HepG2 (cell line): ENCODE data around the gene BICDL2. TPM values are rescaled to one million over a fixed set of nuclear protein-coding genes. Genes with fewer than 3 reads are reported as not detected.

Experiments used
- ATAC-seq: fragments of 200-7000 bp; cut with Tn5 transposase; 3 replicates; pipeline ENCODE4 v1.9.1; 2020; ENCODE audit warnings: mild to moderate bottlenecking, moderate library complexity
- BruUV-seq: library from RNA; stranded (reverse); fragments of 400-500 nt; replicated peaks from 2 replicates; lab custom pipeline; 2021; lab: Mats Ljungman, UMichigan
- CTCF ChIA-PET: fragments of 300-600 bp; formaldehyde crosslinking; extraction: SDS; loops from one replicate; lab custom pipeline; 2021; ENCODE audit warnings: low total read pairs, inconsistent platforms, low intra/inter-chr PET ratio; lab: Yijun Ruan, JAX
- POLR2A ChIA-PET: fragments of 350-600 bp; sonication (Branson Sonifier 250); formaldehyde crosslinking; loops from one replicate; lab custom pipeline; 2020; ENCODE audit warnings: antibody characterized with exemption, inconsistent platforms; lab: Yijun Ruan, JAX
- DNase-seq: peaks from one replicate; pipeline ENCODE4 v3.0.0-alpha.2; 2015; ENCODE audit warnings: low spot score
- FAIRE-seq: peaks from 3 replicates; lab custom pipeline; 2011; peaks lifted over from hg19 to GRCh38; lab: Jason Lieb, UNC
- H2AFZ ChIP-seq: one replicate; pipeline ENCODE4 v1.6.1; 2011; ENCODE audit warnings: low read length, inconsistent platforms
- H3K27ac ChIP-seq: fragments of 300-600 bp; 3 replicates; pipeline ENCODE4 v1.8.0; 2011; ENCODE audit warnings: mixed run types, mild to moderate bottlenecking, mixed read lengths, low read length, inconsistent platforms; ENCODE audit not compliant: insufficient read depth; ENCODE audit errors: extremely low read length
- H3K27me3 ChIP-seq, 2 experiments: fragments of 200-600 bp in 1 of 2; 2 replicates in 1 of 2; 3 replicates in 1 of 2; pipeline versions ENCODE4 v1.6.0 to v1.8.0; 2011; ENCODE audit warnings: low read length in 2 of 2, mild to moderate bottlenecking in 2 of 2, moderate library complexity in 2 of 2, inconsistent platforms in 1 of 2; ENCODE audit not compliant: insufficient read depth in 2 of 2, control insufficient read depth in 1 of 2
- H3K36me3 ChIP-seq, 2 experiments: fragments of 200-600 bp in 1 of 2; replicated peaks in 1 of 2; 2 replicates in 1 of 2; 3 replicates in 1 of 2; pipeline versions ENCODE4 v1.5.1 to v1.8.0; 2011; ENCODE audit warnings: low read length in 2 of 2, inconsistent platforms in 1 of 2; ENCODE audit not compliant: insufficient read depth in 2 of 2, control insufficient read depth in 1 of 2
- H3K4me1 ChIP-seq: 2 replicates; pipeline ENCODE4 v1.5.1; 2012; ENCODE audit warnings: low read length, inconsistent platforms; ENCODE audit not compliant: insufficient read depth
- H3K4me2 ChIP-seq: 2 replicates; pipeline ENCODE4 v1.6.0; 2011; ENCODE audit warnings: low read depth, low read length, inconsistent platforms
- H3K4me3 ChIP-seq, 3 experiments: fragments of 200-600 bp in 1 of 3; sonication (generic), shearing (Covaris generic) in 1 of 3; replicated peaks in 1 of 3; 2 replicates each; pipeline ENCODE4 v1.5.1; 2011 to 2016; ENCODE audit warnings: low read length in 3 of 3, inconsistent platforms in 2 of 3, low read depth in 2 of 3, mild to moderate bottlenecking in 2 of 3, control low read depth in 1 of 3, mixed read lengths in 1 of 3; ENCODE audit not compliant: insufficient read depth in 1 of 3
- H3K79me2 ChIP-seq: one replicate; pipeline ENCODE4 v1.6.1; 2011; ENCODE audit warnings: low read length, inconsistent platforms; ENCODE audit not compliant: insufficient read depth
- H3K9ac ChIP-seq: 2 replicates; pipeline ENCODE4 v1.6.0; 2011; ENCODE audit warnings: mild to moderate bottlenecking, low read depth, low read length, inconsistent platforms; ENCODE audit not compliant: insufficient read depth
- H3K9me3 ChIP-seq: 2 replicates; pipeline ENCODE4 v1.5.1; 2012; ENCODE audit warnings: mild to moderate bottlenecking, low read length
- H4K20me1 ChIP-seq: 2 replicates; pipeline ENCODE4 v1.6.0; 2011; ENCODE audit warnings: inconsistent platforms, mild to moderate bottlenecking, low read length, moderate library complexity; ENCODE audit not compliant: insufficient read depth
- ATF3 ChIP-seq: sonication (generic); formaldehyde crosslinking; IDR thresholded peaks from 2 replicates; pipeline ENCODE4 v1.4.0; 2020; ENCODE audit warnings: missing genetic modification reagents
- CREB1 ChIP-seq, 2 experiments: fragments of 450-650 bp in 1 of 2; IDR thresholded peaks; 2 replicates each; pipeline ENCODE4 v1.6.1; 2016 to 2017; ENCODE audit warnings: control low read depth in 1 of 2, mild to moderate bottlenecking in 1 of 2, missing compliant biosample characterization in 1 of 2, missing genetic modification characterization in 1 of 2
- EP300 ChIP-seq, 3 experiments: sonication (generic) in 1 of 3; formaldehyde crosslinking in 1 of 3; IDR thresholded peaks; 2 replicates each; pipeline versions ENCODE4 v1.5.1 to v1.6.1; 2011 to 2020; ENCODE audit warnings: low read depth in 2 of 3, low read length in 2 of 3, borderline replicate concordance in 1 of 3, improper control_type of control experiment in 1 of 3, mild to moderate bottlenecking in 1 of 3, missing genetic modification reagents in 1 of 3, moderate library complexity in 1 of 3
- EZH2 ChIP-seq: conservative IDR thresholded peaks from 2 replicates; pipeline ENCODE4 v1.6.1; 2012; ENCODE audit warnings: mild to moderate bottlenecking, low read depth, low read length, moderate library complexity
- IKZF4 ChIP-seq: sonication (generic); formaldehyde crosslinking; IDR thresholded peaks from 2 replicates; pipeline ENCODE4 v1.5.1; 2020; ENCODE audit warnings: borderline replicate concordance, mild to moderate bottlenecking, low read depth, missing genetic modification reagents; ENCODE audit errors: not compliant biosample characterization
- IRF2 ChIP-seq: IDR thresholded peaks from 2 replicates; pipeline ENCODE4 v1.6.1; 2018; ENCODE audit warnings: missing genetic modification reagents, missing compliant biosample characterization
- KDM2A ChIP-seq: sonication (generic); formaldehyde crosslinking; IDR thresholded peaks from 2 replicates; pipeline ENCODE4 v1.4.0; 2020; ENCODE audit warnings: low read depth, missing genetic modification reagents, borderline replicate concordance
- KDM5B ChIP-seq: sonication (generic); formaldehyde crosslinking; IDR thresholded peaks from 2 replicates; pipeline ENCODE4 v1.4.0; 2020; ENCODE audit warnings: missing genetic modification reagents, mild to moderate bottlenecking, borderline replicate concordance
- NFE2 ChIP-seq: sonication (generic); formaldehyde crosslinking; IDR thresholded peaks from 2 replicates; pipeline ENCODE4 v1.4.0; 2020; ENCODE audit warnings: missing genetic modification reagents
- NFYC ChIP-seq: IDR thresholded peaks from 2 replicates; pipeline ENCODE4 v1.6.1; 2016; ENCODE audit warnings: missing genetic modification reagents, missing compliant biosample characterization
- PHF21A ChIP-seq: sonication (generic); formaldehyde crosslinking; IDR thresholded peaks from 2 replicates; pipeline ENCODE4 v1.5.0; 2020; ENCODE audit warnings: mild to moderate bottlenecking, missing genetic modification reagents
- POLR2A ChIP-seq, 2 experiments: IDR thresholded peaks; 2 replicates each; pipeline ENCODE4 v1.6.1; 2011; ENCODE audit warnings: low read depth in 2 of 2, low read length in 2 of 2, mild to moderate bottlenecking in 1 of 2, moderate library complexity in 1 of 2; ENCODE audit not compliant: insufficient read depth in 1 of 2
- POLR2G ChIP-seq: fragments of 200-400 bp; formaldehyde crosslinking; IDR thresholded peaks from 2 replicates; pipeline ENCODE4 v1.6.1; 2018; ENCODE audit warnings: mild to moderate bottlenecking, low read depth, low read length, moderate library complexity
- PTBP1 ChIP-seq: fragments of 200-400 bp; formaldehyde crosslinking; IDR thresholded peaks from 2 replicates; pipeline ENCODE4 v1.6.1; 2018; ENCODE audit warnings: low read length, low read depth; ENCODE audit not compliant: poor library complexity, severe bottlenecking
- RBM22 ChIP-seq: fragments of 200-400 bp; formaldehyde crosslinking; optimal IDR thresholded peaks from 2 replicates; pipeline ENCODE3; 2017; ENCODE audit warnings: mild to moderate bottlenecking, low read length, moderate library complexity
- SMARCE1 ChIP-seq: fragments of 450-650 bp; IDR thresholded peaks from 2 replicates; pipeline ENCODE4 v1.6.1; 2017; ENCODE audit warnings: borderline replicate concordance
- SOX5 ChIP-seq: IDR thresholded peaks from 2 replicates; pipeline ENCODE4 v1.6.1; 2016; ENCODE audit warnings: borderline replicate concordance
- ZBTB43 ChIP-seq: sonication (generic); formaldehyde crosslinking; conservative IDR thresholded peaks from 2 replicates; pipeline ENCODE4 v1.4.0; 2020; ENCODE audit warnings: missing genetic modification reagents
- ZNF12 ChIP-seq: sonication (generic); formaldehyde crosslinking; IDR thresholded peaks from 2 replicates; pipeline ENCODE4 v1.5.0; 2020; ENCODE audit warnings: missing genetic modification reagents
- ZNF503 ChIP-seq: sonication (generic); formaldehyde crosslinking; IDR thresholded peaks from 2 replicates; pipeline ENCODE4 v1.4.0; 2020; ENCODE audit warnings: missing genetic modification reagents
- ZNF607 ChIP-seq: sonication (generic); formaldehyde crosslinking; IDR thresholded peaks from 2 replicates; pipeline ENCODE4 v1.5.1; 2020; ENCODE audit warnings: missing genetic modification reagents, mild to moderate bottlenecking, borderline replicate concordance
- ZNF614 ChIP-seq: IDR thresholded peaks from 2 replicates; pipeline ENCODE4 v1.6.1; 2018; ENCODE audit warnings: missing biosample characterization, missing genetic modification reagents, inconsistent platforms, borderline replicate concordance
- ZNF670 ChIP-seq: sonication (generic); formaldehyde crosslinking; IDR thresholded peaks from 2 replicates; pipeline ENCODE4 v1.8.0; 2022; ENCODE audit warnings: mild to moderate bottlenecking, missing genetic modification reagents, borderline replicate concordance
- WGBS: methylation state at CpG from one replicate; pipeline ENCODE4 v1.1.6; 2017; ENCODE audit warnings: low lambda C conversion rate; 5-methylcytosine and 5-hydroxymethylcytosine counted together
- in situ Hi-C: cut with HindIII; loops from 2 replicates; pipeline ENCODE4 v1.10.0; 2017; ENCODE audit warnings: low pct_unique_long_range_greater_than_20kb; ENCODE audit not compliant: extremely low pct_ligation_motif_present
- intact Hi-C: fragments of 100-400 bp; cut with micrococcal nuclease; formaldehyde crosslinking; loops from one replicate; pipeline ENCODE4 v1.10.0; 2022; ENCODE audit not compliant: unreplicated experiment
- polyA plus RNA-seq, 8 experiments: library from polyadenylated mRNA; depleted of rRNA in 3 of 8; stranded (reverse) in 7 of 8; unstranded in 1 of 8; fragments of >200 nt; fragmentation: Illumina TruSeq in 4 of 8; extraction: Trizol in 4 of 8; gene quantifications; 2 replicates each; pipeline versions ENCODE4 v1.2.1 to v1.2.3, GENCODE V29; 2011 to 2016; ENCODE audit warnings: low read depth in 4 of 8, missing spikeins in 1 of 8, mixed read lengths in 1 of 8; ENCODE audit not compliant: insufficient read depth in 1 of 8
- total RNA-seq, 5 experiments: library from RNA; depleted of rRNA; stranded (reverse); fragments of >200 nt; fragmentation: Illumina TruSeq; extraction: Trizol; gene quantifications; 2 replicates each; pipeline ENCODE4 v1.2.3, GENCODE V29; 2016; ENCODE audit warnings: low read depth in 1 of 5

BICDL2 gene
- total and polyA plus RNA-seq, 2 of the 13 experiments (the other 11 are each of a cell fraction or from before 2014, with no cell fraction given): 0.12 TPM; not detected in 1

- Histone ChIP-seq H2AFZ (no peak overlapping the region), H3K4me2 (no peak overlapping the region), H3K36me3 (peaks cover 9 to 16% of the 10 kb centered on the region in 2 experiments; a peak in 2 of 5 replicates), H3K4me1 (peaks cover 22% of the 10 kb centered on the region), H3K79me2 (peaks cover 3% of the 10 kb centered on the region), H3K9me3 (no peaks in the 10 kb centered on the region), H3K27me3 (peaks cover 2 to 13% of the 10 kb centered on the region in 2 experiments; a peak in 4 of 5 replicates), H4K20me1 (no peaks in the 10 kb centered on the region), H3K9ac (no peak overlapping the region), H3K4me3 (no peak overlapping the region), H3K27ac (no peak overlapping the region)
- ChIA-PET POLR2A (interaction anchor here (2.7 to 4.4 kb wide), 2 partner anchors 12 to 15 kb away, joined by 11 to 30 read pairs; no protein-coding TSS in a partner anchor), CTCF (no interaction called here)
- in situ Hi-C loops: no loop called here
- no TSS peak for BruUV-seq
- DNase-seq (no peak), FAIRE-seq (no peak), ATAC-seq (no peak; the same call in 2 of the 3 replicates)
- 45% methylated on average over 7 of the region's 7 CpGs for whole genome bisulfite sequencing
- intact Hi-C loops: no loop called here
- TF ChIP-seq EZH2 (no peak), ATF3 (CRISPR knock-in tag) (no peak), CREB1 (IDR thresholded peaks at IDR 0.05) (no peak), CREB1 (CRISPR knock-in tag; IDR thresholded peaks at IDR 0.05) (no peak), EP300 (IDR thresholded peaks at IDR 0.05; ENCODE audit: low read depth in 2 of 2, low read length in 2 of 2) (no peak), EP300 (CRISPR knock-in tag; IDR thresholded peaks at IDR 0.05; ENCODE audit: borderline replicate concordance) (no peak), IKZF4 (no peak), IRF2 (no peak), KDM2A (CRISPR knock-in tag) (0 out of 2 replicates have a peak, but pooled peaks have one; percentile 15), ZNF614 (CRISPR knock-in tag) (no peak), POLR2A (IDR thresholded peaks at IDR 0.05; ENCODE audit: insufficient read depth in 1 of 2, low read depth in 2 of 2, low read length in 2 of 2) (peak in 1 of 2 experiments; percentile 25; a peak in 1 of 4 replicates), NFE2 (CRISPR knock-in tag) (no peak), RBM22 (no peak), SOX5 (CRISPR knock-in tag) (no peak), KDM5B (CRISPR knock-in tag) (no peak), PTBP1 (no peak), ZNF503 (CRISPR knock-in tag) (no peak), PHF21A (no peak), ZNF670 (CRISPR knock-in tag) (no peak), SMARCE1 (no peak), ZNF607 (CRISPR knock-in tag) (no peak), ZNF12 (no peak), ZBTB43 (no peak), POLR2G (peak; percentile 41; the same call in 1 of the 2 replicates), NFYC (CRISPR knock-in tag) (no peak)
Observed at GRCh38 chr16:3071655-3072054, 34.9 kb upstream of the BICDL2 start.
